ENCODE data around the gene CD58. TPM values are rescaled to one million over a fixed set of nuclear protein-coding genes. Genes with fewer than 3 reads are reported as not detected.

CD58 gene
- total RNA-seq, 4 donors from 2014 or later: 14.3 to 32.4 (median 24.8) TPM

DNA sequence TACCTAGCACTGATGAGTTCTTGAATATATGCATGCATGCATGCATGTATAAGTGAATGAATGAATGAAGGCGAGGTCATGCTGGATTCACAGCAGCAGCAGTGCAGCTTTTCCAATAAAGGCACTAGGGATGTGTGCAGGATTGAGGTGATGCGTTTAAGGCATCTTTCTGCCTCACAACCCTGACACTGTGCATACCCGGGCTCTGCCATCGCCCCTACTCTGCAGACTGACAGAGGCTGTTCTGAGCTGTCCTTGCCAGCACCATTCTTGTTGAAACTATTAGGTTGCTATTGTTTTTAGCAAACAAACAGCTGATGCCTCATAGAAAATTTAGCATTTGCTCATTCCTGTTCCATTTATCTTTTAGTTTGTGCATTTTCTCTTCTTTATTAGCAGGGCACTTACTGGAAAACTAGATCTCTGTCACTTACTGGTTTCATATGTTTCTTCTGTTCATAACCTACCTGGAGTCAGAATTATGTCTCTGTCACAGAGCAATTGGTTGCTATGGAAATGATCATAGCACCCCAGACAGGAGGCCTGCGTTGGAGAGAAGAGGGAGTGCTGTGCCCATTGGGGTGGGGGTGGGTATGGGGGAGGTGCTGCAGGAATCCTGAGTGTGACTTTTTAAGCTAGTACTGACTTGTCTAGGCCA lies 79.0 kb downstream of the CD58 start:
- ATAC-seq: no peak
- TF ChIP-seq, protein P1, sequence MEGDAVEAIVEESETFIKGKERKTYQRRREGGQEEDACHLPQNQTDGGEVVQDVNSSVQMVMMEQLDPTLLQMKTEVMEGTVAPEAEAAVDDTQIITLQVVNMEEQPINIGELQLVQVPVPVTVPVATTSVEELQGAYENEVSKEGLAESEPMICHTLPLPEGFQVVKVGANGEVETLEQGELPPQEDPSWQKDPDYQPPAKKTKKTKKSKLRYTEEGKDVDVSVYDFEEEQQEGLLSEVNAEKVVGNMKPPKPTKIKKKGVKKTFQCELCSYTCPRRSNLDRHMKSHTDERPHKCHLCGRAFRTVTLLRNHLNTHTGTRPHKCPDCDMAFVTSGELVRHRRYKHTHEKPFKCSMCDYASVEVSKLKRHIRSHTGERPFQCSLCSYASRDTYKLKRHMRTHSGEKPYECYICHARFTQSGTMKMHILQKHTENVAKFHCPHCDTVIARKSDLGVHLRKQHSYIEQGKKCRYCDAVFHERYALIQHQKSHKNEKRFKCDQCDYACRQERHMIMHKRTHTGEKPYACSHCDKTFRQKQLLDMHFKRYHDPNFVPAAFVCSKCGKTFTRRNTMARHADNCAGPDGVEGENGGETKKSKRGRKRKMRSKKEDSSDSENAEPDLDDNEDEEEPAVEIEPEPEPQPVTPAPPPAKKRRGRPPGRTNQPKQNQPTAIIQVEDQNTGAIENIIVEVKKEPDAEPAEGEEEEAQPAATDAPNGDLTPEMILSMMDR (IDR thresholded peaks at IDR 0.05): no peak
- TF ChIP-seq POLR2AphosphoS5 (IDR thresholded peaks at IDR 0.05) (no peak), POLR2A (IDR thresholded peaks at IDR 0.05) (no peak), EP300 (IDR thresholded peaks at IDR 0.05) (no peak)
- H3K27me3 ChIP-seq: peaks cover 3% of the 10 kb centered on the region
- no peak overlapping the region for H3K27ac ChIP-seq
- H3K36me3 ChIP-seq: no peaks in the 10 kb centered on the region
- WGBS, 2 donors (ENCODE audit: low coverage in 1 of 2): 86 to 88% methylated on average over 4 to 5 of the region's 5 CpGs
- H3K4me1 ChIP-seq: peaks cover 0 to 15% (median 8%) of the 10 kb centered on the region in 3 donors
- no peaks in the 10 kb centered on the region for H3K9me3 ChIP-seq
- H3K4me3 ChIP-seq: no peak overlapping the region

DNA sequence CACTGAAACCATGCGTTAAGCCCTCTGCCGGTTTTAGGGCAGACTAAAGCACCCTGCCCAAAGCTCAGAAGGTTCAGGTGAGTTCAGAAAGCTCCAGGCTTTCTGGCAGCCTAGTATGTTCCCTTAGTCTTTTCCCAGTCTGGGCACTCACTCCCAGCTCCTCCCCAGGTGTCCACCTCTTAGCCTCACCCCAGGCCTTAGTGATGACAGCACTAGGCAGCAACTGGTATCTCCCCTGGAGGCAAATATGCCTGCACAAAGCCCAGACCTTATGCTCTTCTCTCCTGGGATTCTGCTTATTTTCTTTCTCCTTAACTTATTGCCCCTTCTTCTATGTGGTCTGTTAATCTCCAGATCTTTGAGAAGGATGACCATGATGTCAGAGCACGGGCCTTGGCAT lies 80.2 kb downstream of the CD58 start:
- H3K27me3 ChIP-seq: peaks cover 3% of the 10 kb centered on the region
- no peak overlapping the region for H3K4me3 ChIP-seq
- no peaks in the 10 kb centered on the region for H3K9me3 ChIP-seq
- TF ChIP-seq POLR2A (IDR thresholded peaks at IDR 0.05) (no peak), POLR2AphosphoS5 (IDR thresholded peaks at IDR 0.05) (no peak), EP300 (IDR thresholded peaks at IDR 0.05) (no peak)
- TF ChIP-seq, protein P1 (IDR thresholded peaks at IDR 0.05): no peak
- H3K4me1 ChIP-seq: peaks cover 0 to 2% (median under 1%) of the 10 kb centered on the region in 3 donors
- ATAC-seq: no peak
- no peaks in the 10 kb centered on the region for H3K36me3 ChIP-seq
- no peak overlapping the region for H3K27ac ChIP-seq
- 74% methylated on average over 2 of the region's 3 CpGs; no CpG with 5 or more reads in 1 of the 2 donors for WGBS, 2 donors (ENCODE audit: low coverage in 1 of 2)

DNA sequence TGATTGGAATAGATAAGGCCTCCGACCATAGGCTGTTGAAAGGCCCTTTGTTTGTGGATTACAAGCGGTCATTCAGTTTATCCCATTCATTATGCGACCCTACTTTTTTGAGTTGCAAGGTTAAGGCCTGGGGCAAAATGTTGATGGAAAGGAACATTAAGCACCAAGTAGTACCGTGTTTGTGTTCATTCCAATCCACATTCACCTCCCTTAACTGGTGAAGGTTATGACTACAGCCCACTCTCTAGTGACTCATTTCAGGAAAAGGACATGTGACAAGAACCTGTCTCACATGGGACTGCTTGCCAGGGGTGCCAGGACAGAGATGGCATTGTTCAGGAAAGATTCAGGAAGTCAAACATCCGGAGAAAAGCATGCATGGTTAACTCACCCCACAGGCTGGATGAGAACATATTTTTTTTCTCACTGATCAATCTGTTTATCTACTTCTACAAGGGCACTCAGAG lies 81.6 kb downstream of the CD58 start:
- Histone ChIP-seq H3K4me1 (peaks cover 0 to 10% (median 5%) of the 10 kb centered on the region in 3 donors), H3K27ac (no peak overlapping the region), H3K9me3 (no peaks in the 10 kb centered on the region), H3K4me3 (no peak overlapping the region), H3K27me3 (peaks cover 3% of the 10 kb centered on the region), H3K36me3 (no peaks in the 10 kb centered on the region)
- TF ChIP-seq, protein P1 (IDR thresholded peaks at IDR 0.05): no peak
- TF ChIP-seq POLR2A (IDR thresholded peaks at IDR 0.05) (no peak), EP300 (IDR thresholded peaks at IDR 0.05) (no peak), POLR2AphosphoS5 (IDR thresholded peaks at IDR 0.05) (no peak)
- WGBS, 2 donors (ENCODE audit: low coverage in 1 of 2): 81 to 93% methylated on average over 2 to 4 of the region's 5 CpGs
- ATAC-seq: no peak

DNA sequence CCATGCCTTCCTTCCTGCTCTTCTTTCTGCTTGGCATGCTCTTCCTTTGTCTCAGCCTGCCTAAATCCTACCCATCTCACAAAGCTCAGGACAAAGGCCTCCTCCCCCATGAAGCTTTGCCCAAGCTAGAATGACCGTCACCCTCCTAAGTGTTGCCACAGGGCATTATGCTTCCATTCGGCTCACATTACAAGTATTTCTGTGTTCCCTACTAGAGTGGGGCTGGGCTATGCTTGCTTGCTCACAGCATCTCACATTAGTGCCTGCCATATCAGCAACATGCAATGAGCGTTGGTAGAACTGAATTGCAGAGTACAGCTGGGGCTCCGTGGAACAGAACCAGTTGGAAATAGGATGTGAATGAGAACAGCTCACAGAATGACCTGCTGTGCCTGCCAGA lies 82.8 kb downstream of the CD58 start:
- Histone ChIP-seq H3K9me3 (no peaks in the 10 kb centered on the region), H3K36me3 (no peaks in the 10 kb centered on the region), H3K4me3 (no peak overlapping the region), H3K4me1 (peaks cover 0 to 10% (median 5%) of the 10 kb centered on the region in 3 donors), H3K27me3 (peaks cover 3% of the 10 kb centered on the region), H3K27ac (no peak overlapping the region)
- ATAC-seq: no peak
- 93 to 100% methylated on average over 1 to 3 of the region's 4 CpGs for WGBS, 2 donors (ENCODE audit: low coverage in 1 of 2)
- TF ChIP-seq POLR2A (IDR thresholded peaks at IDR 0.05) (no peak), POLR2AphosphoS5 (IDR thresholded peaks at IDR 0.05) (no peak), EP300 (IDR thresholded peaks at IDR 0.05) (no peak)
- TF ChIP-seq, protein P1 (IDR thresholded peaks at IDR 0.05): no peak

DNA sequence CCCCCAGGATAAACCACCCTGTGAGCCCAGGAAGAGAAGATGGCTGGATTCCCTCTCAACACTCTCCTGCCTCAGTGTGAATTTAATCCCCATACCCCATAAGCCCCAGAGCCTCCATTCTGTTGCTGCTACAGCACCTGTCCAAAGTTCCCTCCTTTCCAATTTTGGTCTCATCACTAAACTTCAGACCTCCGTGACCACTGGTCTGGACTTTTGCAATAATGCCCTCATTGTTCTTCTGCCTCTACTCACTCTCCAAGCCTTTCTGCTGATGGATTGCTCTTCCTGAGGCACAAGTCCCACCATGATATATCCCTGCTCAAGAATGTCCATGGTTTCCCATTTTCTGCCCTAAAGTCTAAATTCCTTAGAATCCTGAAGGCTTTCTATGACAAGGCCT lies 83.2 kb downstream of the CD58 start:
- TF ChIP-seq, protein P1 (IDR thresholded peaks at IDR 0.05): no peak
- TF ChIP-seq POLR2A (IDR thresholded peaks at IDR 0.05): no peak
- Histone ChIP-seq H3K27me3 (peaks cover 3% of the 10 kb centered on the region), H3K4me3 (no peak overlapping the region), H3K36me3 (no peaks in the 10 kb centered on the region), H3K9me3 (no peaks in the 10 kb centered on the region), H3K27ac (no peak overlapping the region), H3K4me1 (peaks cover 0 to 10% (median 5%) of the 10 kb centered on the region in 3 donors)
- 91 to 100% methylated on average over 1 of the region's 1 CpG for WGBS, 2 donors (ENCODE audit: low coverage in 1 of 2)
- ATAC-seq: no peak
